ENCODE measurements around the gene FAM177A1.

FAM177A1 gene

GRCh38 chr14:35046048-35046750, at the start of gene FAM177A1:
Gene FAM177A1, plus strand, starts transcription at chr14:35046272. Its CDS starts 192 bp downstream, at chr14:35046464.
- peak; percentile 5 for TF ChIP-seq CTCF (IDR thresholded peaks at IDR 0.05; ENCODE audit: insufficient read depth, low read depth, low read length, missing control alignments)
- H3K4me3 ChIP-seq (ENCODE audit: low read length), result peak within 1 kb of the TSS; percentile 83

GRCh38 chr14:34997762-34998161, 48.3 kb upstream of the FAM177A1 start:
- TF ChIP-seq CTCF (IDR thresholded peaks at IDR 0.05; ENCODE audit: insufficient read depth, low read depth, low read length, missing control alignments), result no peak
- no peak for DNase-seq (ENCODE audit: low read depth)
- H3K4me3 ChIP-seq (ENCODE audit: low read length), result no peak overlapping the region

More at GRCh38 chr14:35046048-35046750, at the start of gene FAM177A1:
- peak; percentile 99 for DNase-seq (ENCODE audit: low read depth)

- no peak for DNase-seq (ENCODE audit: low read depth)
- no peak overlapping the region for H3K4me3 ChIP-seq (ENCODE audit: low read length)
- TF ChIP-seq CTCF (IDR thresholded peaks at IDR 0.05; ENCODE audit: insufficient read depth, low read depth, low read length, missing control alignments), result no peak
Observed at GRCh38 chr14:34999500-34999899, 46.6 kb upstream of the FAM177A1 start.

- no peak for TF ChIP-seq CTCF (IDR thresholded peaks at IDR 0.05; ENCODE audit: insufficient read depth, low read depth, low read length, missing control alignments)
- DNase-seq (ENCODE audit: low read depth), result no peak
- H3K4me3 ChIP-seq (ENCODE audit: low read length), result no peak overlapping the region
Observed at GRCh38 chr14:35001621-35002020, 44.5 kb upstream of the FAM177A1 start.

- no peak overlapping the region for H3K4me3 ChIP-seq (ENCODE audit: low read length)
- DNase-seq (ENCODE audit: low read depth), result no peak
- TF ChIP-seq CTCF (IDR thresholded peaks at IDR 0.05; ENCODE audit: insufficient read depth, low read depth, low read length, missing control alignments), result no peak
Observed at GRCh38 chr14:35004839-35005238, 41.2 kb upstream of the FAM177A1 start.

- H3K4me3 ChIP-seq (ENCODE audit: low read length), result no peak overlapping the region
- no peak for TF ChIP-seq CTCF (IDR thresholded peaks at IDR 0.05; ENCODE audit: insufficient read depth, low read depth, low read length, missing control alignments)
- no peak for DNase-seq (ENCODE audit: low read depth)
Observed at GRCh38 chr14:35016568-35016967, 29.5 kb upstream of the FAM177A1 start.

GRCh38 chr14:35020713-35021112, 25.4 kb upstream of the FAM177A1 start:
- no peak for DNase-seq (ENCODE audit: low read depth)
- TF ChIP-seq CTCF (IDR thresholded peaks at IDR 0.05; ENCODE audit: insufficient read depth, low read depth, low read length, missing control alignments), result no peak
- no peak overlapping the region for H3K4me3 ChIP-seq (ENCODE audit: low read length)

Measured in epithelial cell of esophagus (primary cell).